Activated naive CD4-positive, alpha-beta T cell treated with anti-CD3 and anti-CD28 coated beads, Interleukin-2, amount 50 U/mL, for 24 hours (primary cell): ENCODE data around the gene RNF215.

Source experiments
- H3K27ac Mint-ChIP-seq: one replicate; pipeline ENCODE4 v1.8.0; 2021; ENCODE audit warnings: mild to moderate bottlenecking, mixed read lengths
- H3K27me3 Mint-ChIP-seq: one replicate; pipeline ENCODE4 v1.8.0; 2021; ENCODE audit warnings: mixed read lengths
- H3K36me3 Mint-ChIP-seq: one replicate; pipeline ENCODE4 v1.8.0; 2021; ENCODE audit warnings: mixed read lengths
- H3K4me1 Mint-ChIP-seq: one replicate; pipeline ENCODE4 v1.8.0; 2021; ENCODE audit warnings: mixed read lengths
- H3K4me3 Mint-ChIP-seq: one replicate; pipeline ENCODE4 v1.8.0; 2021; ENCODE audit warnings: mild to moderate bottlenecking, mixed read lengths
- H3K9me3 Mint-ChIP-seq: one replicate; pipeline ENCODE4 v1.8.0; 2021; ENCODE audit warnings: mixed read lengths

The RNF215 gene

GRCh38 chr22:30390974-30391691, 3.9 kb upstream of the RNF215 start:
- Mint-ChIP-seq H3K27ac (peak overlapping the region; percentile 96), H3K27me3 (no peaks in the 10 kb centered on the region), H3K9me3 (no peaks in the 10 kb centered on the region), H3K4me3 (peak overlapping the region; percentile 11), H3K36me3 (no peaks in the 10 kb centered on the region), H3K4me1 (peaks cover 48% of the 10 kb centered on the region)

- Mint-ChIP-seq H3K4me3 (peak overlapping the region; percentile 72), H3K4me1 (peaks cover 19% of the 10 kb centered on the region), H3K27me3 (no peaks in the 10 kb centered on the region), H3K36me3 (no peaks in the 10 kb centered on the region), H3K27ac (no peak overlapping the region), H3K9me3 (no peaks in the 10 kb centered on the region)
Observed at GRCh38 chr22:30386608-30386959, 627 bp downstream of the RNF215 start.

GRCh38 chr22:30385942-30386341, 1.3 kb downstream of the RNF215 start:
- Mint-ChIP-seq H3K27me3 (no peaks in the 10 kb centered on the region), H3K36me3 (no peaks in the 10 kb centered on the region), H3K9me3 (no peaks in the 10 kb centered on the region), H3K4me3 (peak overlapping the region; percentile 61), H3K4me1 (peaks cover 13% of the 10 kb centered on the region), H3K27ac (no peak overlapping the region)

GRCh38 chr22:30383061-30383460, 4.2 kb downstream of the RNF215 start:
- Mint-ChIP-seq H3K4me3 (no peak overlapping the region), H3K27ac (no peak overlapping the region), H3K36me3 (no peaks in the 10 kb centered on the region), H3K27me3 (no peaks in the 10 kb centered on the region), H3K4me1 (peaks cover 8% of the 10 kb centered on the region), H3K9me3 (no peaks in the 10 kb centered on the region)

- Mint-ChIP-seq H3K4me3 (no peak overlapping the region), H3K36me3 (no peaks in the 10 kb centered on the region), H3K9me3 (no peaks in the 10 kb centered on the region), H3K27me3 (no peaks in the 10 kb centered on the region), H3K4me1 (peaks cover 5% of the 10 kb centered on the region), H3K27ac (no peak overlapping the region)
Observed at GRCh38 chr22:30382340-30382739, 4.9 kb downstream of the RNF215 start.

GRCh38 chr22:30381264-30381663, 5.9 kb downstream of the RNF215 start:
- Mint-ChIP-seq H3K4me3 (no peak overlapping the region), H3K27ac (peak overlapping the region; percentile 30)

GRCh38 chr22:30380011-30380410, 7.2 kb downstream of the RNF215 start:
- no peaks in the 10 kb centered on the region for H3K36me3 Mint-ChIP-seq
- no peak overlapping the region for H3K27ac Mint-ChIP-seq
- no peak overlapping the region for H3K4me3 Mint-ChIP-seq
- no peaks in the 10 kb centered on the region for H3K27me3 Mint-ChIP-seq
- no peaks in the 10 kb centered on the region for H3K4me1 Mint-ChIP-seq
- no peaks in the 10 kb centered on the region for H3K9me3 Mint-ChIP-seq

More at GRCh38 chr22:30381264-30381663, 5.9 kb downstream of the RNF215 start:
- Mint-ChIP-seq H3K27me3 (no peaks in the 10 kb centered on the region), H3K36me3 (no peaks in the 10 kb centered on the region), H3K9me3 (no peaks in the 10 kb centered on the region), H3K4me1 (peaks cover 2% of the 10 kb centered on the region)

- Mint-ChIP-seq H3K27me3 (no peaks in the 10 kb centered on the region), H3K36me3 (no peaks in the 10 kb centered on the region)
Observed at GRCh38 chr22:30375312-30375849, 11.8 kb downstream of the RNF215 start.

GRCh38 chr22:30373331-30374325, 13.6 kb downstream of the RNF215 start:
- no peaks in the 10 kb centered on the region for H3K36me3 Mint-ChIP-seq
- no peaks in the 10 kb centered on the region for H3K4me1 Mint-ChIP-seq
- H3K27ac Mint-ChIP-seq: no peak overlapping the region
- H3K27me3 Mint-ChIP-seq: no peaks in the 10 kb centered on the region
- no peak overlapping the region for H3K4me3 Mint-ChIP-seq
- no peaks in the 10 kb centered on the region for H3K9me3 Mint-ChIP-seq

More at GRCh38 chr22:30375312-30375849, 11.8 kb downstream of the RNF215 start:
- no peak overlapping the region for H3K27ac Mint-ChIP-seq
- no peaks in the 10 kb centered on the region for H3K9me3 Mint-ChIP-seq
- H3K4me1 Mint-ChIP-seq: no peaks in the 10 kb centered on the region
- H3K4me3 Mint-ChIP-seq: no peak overlapping the region

GRCh38 chr22:30372915-30373314, 14.3 kb downstream of the RNF215 start:
- Mint-ChIP-seq H3K9me3 (no peaks in the 10 kb centered on the region), H3K4me1 (no peaks in the 10 kb centered on the region), H3K27ac (no peak overlapping the region), H3K4me3 (no peak overlapping the region), H3K27me3 (no peaks in the 10 kb centered on the region), H3K36me3 (no peaks in the 10 kb centered on the region)

- Mint-ChIP-seq H3K9me3 (no peaks in the 10 kb centered on the region), H3K27ac (no peak overlapping the region), H3K27me3 (no peaks in the 10 kb centered on the region), H3K4me1 (no peaks in the 10 kb centered on the region), H3K36me3 (no peaks in the 10 kb centered on the region), H3K4me3 (no peak overlapping the region)
Observed at GRCh38 chr22:30371981-30372380, 15.2 kb downstream of the RNF215 start.

GRCh38 chr22:30371321-30371720, 15.9 kb downstream of the RNF215 start:
- no peaks in the 10 kb centered on the region for H3K36me3 Mint-ChIP-seq
- H3K27me3 Mint-ChIP-seq: no peaks in the 10 kb centered on the region
- H3K27ac Mint-ChIP-seq: no peak overlapping the region
- H3K9me3 Mint-ChIP-seq: no peaks in the 10 kb centered on the region
- no peaks in the 10 kb centered on the region for H3K4me1 Mint-ChIP-seq
- H3K4me3 Mint-ChIP-seq: no peak overlapping the region

- Mint-ChIP-seq H3K27me3 (no peaks in the 10 kb centered on the region), H3K4me1 (no peaks in the 10 kb centered on the region), H3K36me3 (no peaks in the 10 kb centered on the region), H3K27ac (no peak overlapping the region), H3K9me3 (no peaks in the 10 kb centered on the region), H3K4me3 (no peak overlapping the region)
Observed at GRCh38 chr22:30370641-30371230, 16.5 kb downstream of the RNF215 start.

GRCh38 chr22:30368420-30368819, 18.8 kb downstream of the RNF215 start:
- H3K4me1 Mint-ChIP-seq: no peaks in the 10 kb centered on the region
- no peaks in the 10 kb centered on the region for H3K9me3 Mint-ChIP-seq
- no peaks in the 10 kb centered on the region for H3K27me3 Mint-ChIP-seq
- H3K36me3 Mint-ChIP-seq: no peaks in the 10 kb centered on the region
- no peak overlapping the region for H3K4me3 Mint-ChIP-seq
- H3K27ac Mint-ChIP-seq: no peak overlapping the region

- no peak overlapping the region for H3K4me3 Mint-ChIP-seq
- H3K4me1 Mint-ChIP-seq: no peaks in the 10 kb centered on the region
- H3K36me3 Mint-ChIP-seq: no peaks in the 10 kb centered on the region
- H3K9me3 Mint-ChIP-seq: no peaks in the 10 kb centered on the region
- no peaks in the 10 kb centered on the region for H3K27me3 Mint-ChIP-seq
- no peak overlapping the region for H3K27ac Mint-ChIP-seq
Observed at GRCh38 chr22:30365891-30366290, 21.3 kb downstream of the RNF215 start.
